OCI-LY1 (cell line): ENCODE results near the gene DNAAF5.

Source experiments
- H2AFZ ChIP-seq: fragments of 200-600 bp; sonication (generic), shearing (Covaris generic); 2 replicates; pipeline ENCODE4 v1.6.0; 2014; ENCODE audit warnings: antibody characterized with exemption, mild to moderate bottlenecking, low read length
- H3F3A ChIP-seq: fragments of 200-600 bp; sonication (generic), shearing (Covaris generic); 2 replicates; pipeline ENCODE4 v1.6.0; 2014; ENCODE audit warnings: mild to moderate bottlenecking, antibody characterized with exemption, low read length, moderate library complexity; ENCODE audit not compliant: insufficient read depth
- H3K27ac ChIP-seq: fragments of 200-600 bp; sonication (generic); 2 replicates; pipeline ENCODE4 v1.5.1; 2014; ENCODE audit warnings: low read length, mixed run types, mild to moderate bottlenecking, low read depth; ENCODE audit not compliant: poor library complexity, severe bottlenecking
- H3K27me3 ChIP-seq: fragments of 200-600 bp; sonication (generic); 2 replicates; pipeline ENCODE4 v1.6.0; 2014; ENCODE audit warnings: antibody characterized with exemption, mild to moderate bottlenecking, low read length, moderate library complexity; ENCODE audit not compliant: insufficient read depth
- H3K36me3 ChIP-seq: fragments of 200-600 bp; sonication (generic); 2 replicates; pipeline ENCODE4 v1.6.1; 2014; ENCODE audit warnings: mild to moderate bottlenecking, antibody characterized with exemption, low read length, moderate library complexity, mixed read lengths; ENCODE audit not compliant: insufficient read depth
- H3K4me1 ChIP-seq: fragments of 200-600 bp; sonication (generic); 2 replicates; pipeline ENCODE4 v1.5.1; 2014; ENCODE audit warnings: mild to moderate bottlenecking, low read length, moderate library complexity; ENCODE audit not compliant: insufficient read depth, severe bottlenecking
- H3K4me2 ChIP-seq: fragments of 200-600 bp; sonication (generic), shearing (Covaris generic); 2 replicates; pipeline ENCODE4 v1.6.1; 2014; ENCODE audit warnings: low read length
- H3K4me3 ChIP-seq: fragments of 200-600 bp; sonication (generic); 2 replicates; pipeline ENCODE4 v1.5.1; 2014; ENCODE audit warnings: low read length, low read depth, mild to moderate bottlenecking, mixed read lengths; ENCODE audit not compliant: poor library complexity, severe bottlenecking
- H3K79me2 ChIP-seq: fragments of 200-600 bp; shearing (Covaris generic); 2 replicates; pipeline ENCODE4 v1.6.1; 2016; ENCODE audit warnings: mixed run types, low read length, mixed read lengths; ENCODE audit not compliant: insufficient read depth
- H3K9ac ChIP-seq: fragments of 200-600 bp; sonication (generic), shearing (Covaris generic); 2 replicates; pipeline ENCODE4 v1.6.1; 2014; ENCODE audit warnings: mild to moderate bottlenecking, low read length, mixed read lengths
- H3K9me2 ChIP-seq: fragments of 200-600 bp; sonication (generic), shearing (Covaris generic); 2 replicates; pipeline ENCODE4 v1.6.1; 2014; ENCODE audit warnings: low read depth, mild to moderate bottlenecking, low read length, mixed read lengths
- H3K9me3 ChIP-seq: fragments of 200-600 bp; shearing (Covaris generic); 2 replicates; pipeline ENCODE4 v1.6.1; 2014; ENCODE audit warnings: low read length, mixed read lengths
- H4K20me1 ChIP-seq: fragments of 200-600 bp; sonication (generic), shearing (Covaris generic); 2 replicates; pipeline ENCODE4 v1.6.0; 2016; ENCODE audit warnings: mild to moderate bottlenecking, low read length; ENCODE audit not compliant: insufficient read depth
- EZH2 ChIP-seq: fragments of 200-600 bp; sonication (generic), shearing (Covaris generic); IDR thresholded peaks from 2 replicates; pipeline ENCODE4 v1.8.0; 2017; ENCODE audit warnings: borderline replicate concordance, mixed run types, mild to moderate bottlenecking, antibody characterized with exemption, low read length, moderate library complexity, mixed read lengths
- TF ChIP-seq, protein P1 (sequence below): fragments of 200-600 bp; sonication (generic), shearing (Covaris generic); IDR thresholded peaks from 2 replicates; pipeline ENCODE4 v1.5.1; 2017; ENCODE audit warnings: mild to moderate bottlenecking, antibody characterized with exemption, low read length, moderate library complexity, mixed read lengths

The DNAAF5 gene

DNA sequence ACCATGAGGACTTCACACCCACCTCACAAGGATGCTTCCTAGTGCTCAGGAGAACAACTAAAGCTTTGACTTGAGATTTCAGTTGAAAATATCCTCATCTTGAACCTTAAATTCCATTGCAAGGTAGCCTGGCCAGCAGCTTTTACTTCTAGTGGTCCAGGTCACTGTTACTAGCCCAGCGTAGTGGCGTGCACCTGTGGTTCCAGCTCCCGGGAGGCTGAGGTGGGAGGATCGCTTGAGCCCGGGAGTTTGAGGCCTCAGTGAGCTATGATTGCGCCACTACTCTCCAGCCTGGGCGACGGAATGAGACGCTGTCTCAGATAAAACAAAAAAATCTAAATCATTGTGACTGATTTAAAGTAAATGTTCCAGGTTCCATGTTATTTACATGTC, 28.9 kb downstream of the DNAAF5 start:
- no peaks in the 10 kb centered on the region for H4K20me1 ChIP-seq
- H3K9me2 ChIP-seq, result no peaks in the 10 kb centered on the region
- H3K4me2 ChIP-seq, result no peak overlapping the region
- no peaks in the 10 kb centered on the region for H3K27me3 ChIP-seq
- TF ChIP-seq EZH2, result no peak
- TF ChIP-seq, protein P1, sequence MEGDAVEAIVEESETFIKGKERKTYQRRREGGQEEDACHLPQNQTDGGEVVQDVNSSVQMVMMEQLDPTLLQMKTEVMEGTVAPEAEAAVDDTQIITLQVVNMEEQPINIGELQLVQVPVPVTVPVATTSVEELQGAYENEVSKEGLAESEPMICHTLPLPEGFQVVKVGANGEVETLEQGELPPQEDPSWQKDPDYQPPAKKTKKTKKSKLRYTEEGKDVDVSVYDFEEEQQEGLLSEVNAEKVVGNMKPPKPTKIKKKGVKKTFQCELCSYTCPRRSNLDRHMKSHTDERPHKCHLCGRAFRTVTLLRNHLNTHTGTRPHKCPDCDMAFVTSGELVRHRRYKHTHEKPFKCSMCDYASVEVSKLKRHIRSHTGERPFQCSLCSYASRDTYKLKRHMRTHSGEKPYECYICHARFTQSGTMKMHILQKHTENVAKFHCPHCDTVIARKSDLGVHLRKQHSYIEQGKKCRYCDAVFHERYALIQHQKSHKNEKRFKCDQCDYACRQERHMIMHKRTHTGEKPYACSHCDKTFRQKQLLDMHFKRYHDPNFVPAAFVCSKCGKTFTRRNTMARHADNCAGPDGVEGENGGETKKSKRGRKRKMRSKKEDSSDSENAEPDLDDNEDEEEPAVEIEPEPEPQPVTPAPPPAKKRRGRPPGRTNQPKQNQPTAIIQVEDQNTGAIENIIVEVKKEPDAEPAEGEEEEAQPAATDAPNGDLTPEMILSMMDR, result no peak
- no peaks in the 10 kb centered on the region for H3F3A ChIP-seq
- no peaks in the 10 kb centered on the region for H3K4me1 ChIP-seq
- H3K4me3 ChIP-seq, result no peak overlapping the region
- H3K79me2 ChIP-seq, result no peaks in the 10 kb centered on the region
- peaks cover 77% of the 10 kb centered on the region for H3K36me3 ChIP-seq
- no peak overlapping the region for H2AFZ ChIP-seq
- no peak overlapping the region for H3K9ac ChIP-seq
- H3K27ac ChIP-seq, result no peak overlapping the region
- H3K9me3 ChIP-seq, result no peaks in the 10 kb centered on the region

- H3K36me3 ChIP-seq, result peaks cover 68% of the 10 kb centered on the region
These were observed 29.9 kb downstream of the DNAAF5 start for GRCh38 chr7:756231-756927.

DNA sequence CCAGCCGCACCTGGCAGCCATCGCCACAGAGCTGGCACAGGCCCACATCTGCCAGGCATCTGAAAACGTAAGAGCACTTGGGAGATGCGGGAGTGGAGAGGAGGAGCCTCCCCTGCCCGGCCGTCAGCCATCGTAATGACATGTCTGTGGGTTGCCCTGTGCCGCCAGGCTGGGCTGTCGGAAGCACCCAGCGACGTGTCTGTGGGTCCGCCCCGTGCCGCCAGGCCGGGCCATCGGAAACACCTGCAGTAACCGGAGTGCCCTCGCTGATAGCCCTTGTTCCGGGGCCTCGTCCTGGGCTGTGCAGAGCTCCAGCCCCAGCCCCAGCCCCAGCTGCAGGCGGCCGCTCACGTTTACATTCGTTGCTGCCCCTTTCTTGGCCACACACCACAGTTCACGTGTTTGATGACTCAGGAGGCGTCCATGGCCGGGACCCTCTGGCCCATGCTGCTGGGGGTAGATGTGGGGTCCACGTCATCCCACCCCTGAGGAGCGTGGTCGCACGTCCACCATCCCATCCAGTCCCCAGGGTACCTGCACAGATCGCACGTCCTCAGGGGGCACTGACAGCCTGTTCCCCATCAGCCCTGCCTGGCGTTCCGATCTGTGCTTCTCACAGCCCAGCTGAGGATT, 30.5 kb downstream of the DNAAF5 start:
- Histone ChIP-seq H3K9me2 (no peaks in the 10 kb centered on the region), H3K79me2 (no peaks in the 10 kb centered on the region), H4K20me1 (no peaks in the 10 kb centered on the region), H3K9ac (no peak overlapping the region), H3F3A (no peaks in the 10 kb centered on the region), H3K9me3 (no peaks in the 10 kb centered on the region), H3K4me2 (no peak overlapping the region), H3K27me3 (no peaks in the 10 kb centered on the region), H3K4me1 (no peaks in the 10 kb centered on the region), H3K36me3 (peaks cover 67% of the 10 kb centered on the region), H3K4me3 (no peak overlapping the region), H3K27ac (no peak overlapping the region), H2AFZ (no peak overlapping the region)
- TF ChIP-seq EZH2, result no peak

More at GRCh38 chr7:756231-756927, 29.9 kb downstream of the DNAAF5 start:
- no peaks in the 10 kb centered on the region for H3K4me1 ChIP-seq
- no peak overlapping the region for H3K27ac ChIP-seq
- no peaks in the 10 kb centered on the region for H3K9me3 ChIP-seq
- H4K20me1 ChIP-seq, result no peaks in the 10 kb centered on the region
- no peak overlapping the region for H3K4me2 ChIP-seq
- TF ChIP-seq, protein P1, result no peak
- no peak for TF ChIP-seq EZH2
- no peak overlapping the region for H2AFZ ChIP-seq
- H3K4me3 ChIP-seq, result no peak overlapping the region
- H3K79me2 ChIP-seq, result no peaks in the 10 kb centered on the region
- H3F3A ChIP-seq, result no peaks in the 10 kb centered on the region
- no peaks in the 10 kb centered on the region for H3K27me3 ChIP-seq
- H3K9ac ChIP-seq, result no peak overlapping the region
- no peaks in the 10 kb centered on the region for H3K9me2 ChIP-seq
